MCF 10A (cell line): ENCODE measurements around the gene SCNN1B. TPM values are rescaled to one million over a fixed set of nuclear protein-coding genes. Genes with fewer than 3 reads are reported as not detected.

Source experiments
- BruUV-seq: library from RNA; stranded (reverse); fragments of 400-500 nt; replicated peaks from 2 replicates; lab custom pipeline; 2021; lab: Mats Ljungman, UMichigan
- CTCF ChIA-PET: fragments of 300-600 bp; sonication (Branson Sonifier 250); formaldehyde crosslinking; extraction: SDS; loops from one replicate; lab custom pipeline; 2021; ENCODE audit warnings: antibody characterized with exemption, inconsistent platforms; lab: Yijun Ruan, JAX
- POLR2A ChIA-PET: fragments of 300-600, 350-650 bp; sonication (Branson Sonifier 250); formaldehyde crosslinking; extraction: SDS; loops from one replicate; lab custom pipeline; 2020; ENCODE audit warnings: antibody characterized with exemption, inconsistent platforms; lab: Yijun Ruan, JAX
- DNase-seq: peaks from one replicate; pipeline ENCODE4 v3.0.0-alpha.2; 2018; ENCODE audit not compliant: unreplicated experiment
- H3K27ac Mint-ChIP-seq: one replicate; pipeline ENCODE4 v1.8.0; 2022; ENCODE audit warnings: mild to moderate bottlenecking, low read depth, mixed read lengths; ENCODE audit not compliant: unreplicated experiment
- H3K27me3 Mint-ChIP-seq: one replicate; pipeline ENCODE4 v1.8.0; 2022; ENCODE audit warnings: mixed read lengths; ENCODE audit not compliant: insufficient read depth, unreplicated experiment
- H3K36me3 Mint-ChIP-seq: one replicate; pipeline ENCODE4 v1.8.0; 2022; ENCODE audit warnings: mild to moderate bottlenecking, moderate library complexity, mixed read lengths; ENCODE audit not compliant: insufficient read depth, unreplicated experiment
- H3K4me1 Mint-ChIP-seq: one replicate; pipeline ENCODE4 v1.8.0; 2022; ENCODE audit warnings: mixed read lengths; ENCODE audit not compliant: insufficient read depth, unreplicated experiment
- H3K4me3 Mint-ChIP-seq: one replicate; pipeline ENCODE4 v1.8.0; 2022; ENCODE audit warnings: mild to moderate bottlenecking, moderate library complexity, mixed read lengths; ENCODE audit not compliant: unreplicated experiment
- H3K9me3 Mint-ChIP-seq: one replicate; pipeline ENCODE4 v1.8.0; 2022; ENCODE audit warnings: mixed read lengths; ENCODE audit not compliant: unreplicated experiment
- intact Hi-C: fragments of 100-400 bp; cut with micrococcal nuclease; formaldehyde crosslinking; loops from 2 replicates; pipeline ENCODE4 v1.14.1; 2022
- total RNA-seq: library from RNA; stranded (reverse); gene quantifications from 2 replicates; pipeline ENCODE4 v1.2.3, GENCODE V29; 2022
- TF ChIP-seq, protein P1 (sequence below): fragments of 200-600 bp; IDR thresholded peaks from one replicate; pipeline ENCODE4 v1.8.0; 2022; ENCODE audit warnings: antibody characterized with exemption, mild to moderate bottlenecking; ENCODE audit not compliant: unreplicated experiment

Gene SCNN1B
- total RNA-seq, 1 experiment from 2014 or later: 12.5 TPM

DNA sequence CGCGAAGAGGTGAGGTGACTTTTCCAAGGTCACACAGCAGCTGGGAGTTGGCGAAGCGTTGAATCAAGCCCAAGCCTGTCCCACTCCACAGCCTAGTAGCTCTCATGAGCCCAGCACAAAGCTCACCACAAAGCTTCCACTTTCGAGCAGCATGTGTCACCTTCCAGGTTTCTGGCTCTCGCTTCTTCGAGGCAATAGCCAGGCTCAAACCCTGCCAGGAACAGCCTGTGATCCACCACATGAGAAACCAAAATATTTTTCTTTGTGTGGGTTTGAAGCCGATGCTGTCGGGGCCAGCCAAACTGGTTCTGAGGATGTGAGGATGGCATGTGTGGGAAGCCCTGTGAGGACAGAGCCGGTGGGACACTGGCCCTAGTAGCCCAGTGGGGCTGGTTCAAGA is 82.8 kb downstream of the SCNN1B start:
- Mint-ChIP-seq H3K9me3 (no peaks in the 10 kb centered on the region), H3K27me3 (no peaks in the 10 kb centered on the region), H3K4me1 (no peaks in the 10 kb centered on the region), H3K36me3 (peaks cover 12% of the 10 kb centered on the region), H3K27ac (peak overlapping the region; percentile 54), H3K4me3 (no peak overlapping the region)
- ChIA-PET POLR2A (interaction anchor here (1.1 kb wide), 1 partner anchor 21 kb away, joined by 4 read pairs; no protein-coding TSS in a partner anchor), CTCF (interaction anchor here (0.6 to 1.3 kb wide), 3 partner anchors 49 to 212 kb away, joined by 3 to 5 read pairs (median 3); no protein-coding TSS in a partner anchor)
- peak; percentile 49 for DNase-seq
- TF ChIP-seq, protein P1, sequence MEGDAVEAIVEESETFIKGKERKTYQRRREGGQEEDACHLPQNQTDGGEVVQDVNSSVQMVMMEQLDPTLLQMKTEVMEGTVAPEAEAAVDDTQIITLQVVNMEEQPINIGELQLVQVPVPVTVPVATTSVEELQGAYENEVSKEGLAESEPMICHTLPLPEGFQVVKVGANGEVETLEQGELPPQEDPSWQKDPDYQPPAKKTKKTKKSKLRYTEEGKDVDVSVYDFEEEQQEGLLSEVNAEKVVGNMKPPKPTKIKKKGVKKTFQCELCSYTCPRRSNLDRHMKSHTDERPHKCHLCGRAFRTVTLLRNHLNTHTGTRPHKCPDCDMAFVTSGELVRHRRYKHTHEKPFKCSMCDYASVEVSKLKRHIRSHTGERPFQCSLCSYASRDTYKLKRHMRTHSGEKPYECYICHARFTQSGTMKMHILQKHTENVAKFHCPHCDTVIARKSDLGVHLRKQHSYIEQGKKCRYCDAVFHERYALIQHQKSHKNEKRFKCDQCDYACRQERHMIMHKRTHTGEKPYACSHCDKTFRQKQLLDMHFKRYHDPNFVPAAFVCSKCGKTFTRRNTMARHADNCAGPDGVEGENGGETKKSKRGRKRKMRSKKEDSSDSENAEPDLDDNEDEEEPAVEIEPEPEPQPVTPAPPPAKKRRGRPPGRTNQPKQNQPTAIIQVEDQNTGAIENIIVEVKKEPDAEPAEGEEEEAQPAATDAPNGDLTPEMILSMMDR: no peak
- intact Hi-C loops: no loop called here
- no TSS peak for BruUV-seq

- ChIA-PET POLR2A (interaction anchor here (0.8 to 1.1 kb wide), 2 partner anchors 22 to 137 kb away, joined by 3 to 4 read pairs; no protein-coding TSS in a partner anchor), CTCF (interaction anchor here (0.6 to 1.3 kb wide), 3 partner anchors 18 to 211 kb away, joined by 3 to 5 read pairs (median 5); no protein-coding TSS in a partner anchor)
- Mint-ChIP-seq H3K4me1 (peaks cover 1% of the 10 kb centered on the region), H3K4me3 (no peak overlapping the region), H3K9me3 (no peaks in the 10 kb centered on the region), H3K27me3 (no peaks in the 10 kb centered on the region), H3K27ac (peak overlapping the region; percentile 54), H3K36me3 (peaks cover 16% of the 10 kb centered on the region)
- no TSS peak for BruUV-seq
- TF ChIP-seq, protein P1: no peak
- no peak for DNase-seq
- intact Hi-C loops: no loop called here
Observed at GRCh38 chr16:23385441-23385840, 83.3 kb downstream of the SCNN1B start.

DNA sequence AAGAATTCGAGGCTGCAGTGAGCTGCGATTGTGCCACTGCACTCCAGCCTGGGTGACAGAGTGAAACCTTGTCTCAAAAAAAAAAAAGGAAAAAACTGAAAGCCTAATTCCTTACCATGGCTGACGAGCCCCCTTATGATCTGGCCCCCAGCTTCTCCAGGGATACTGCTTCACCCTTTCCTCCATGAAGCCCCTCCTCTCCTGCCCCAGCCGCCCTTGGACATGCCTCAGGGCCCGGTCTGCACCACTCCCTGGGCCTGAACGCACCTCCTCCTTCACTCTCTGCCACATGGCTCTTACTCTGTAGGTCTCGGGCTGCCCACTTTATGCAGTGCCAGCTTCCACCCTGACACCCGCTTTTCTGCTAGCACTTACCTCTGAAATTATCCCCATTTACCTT is 85.6 kb downstream of the SCNN1B start:
- no peak for DNase-seq
- ChIA-PET CTCF (no interaction called here), POLR2A (interaction anchor here (0.7 to 0.9 kb wide), 3 partner anchors 8 to 25 kb away, joined by 3 read pairs; no protein-coding TSS in a partner anchor)
- H3K36me3 Mint-ChIP-seq: peaks cover 19% of the 10 kb centered on the region
- BruUV-seq: no TSS peak
- H3K4me3 Mint-ChIP-seq: no peak overlapping the region
- no peaks in the 10 kb centered on the region for H3K27me3 Mint-ChIP-seq
- no peaks in the 10 kb centered on the region for H3K9me3 Mint-ChIP-seq
- intact Hi-C loops: no loop called here
- H3K4me1 Mint-ChIP-seq: peaks cover 22% of the 10 kb centered on the region
- TF ChIP-seq, protein P1: no peak
- H3K27ac Mint-ChIP-seq: peak overlapping the region; percentile 88

- Mint-ChIP-seq H3K27ac (no peak overlapping the region), H3K27me3 (no peaks in the 10 kb centered on the region), H3K4me3 (no peak overlapping the region), H3K4me1 (peaks cover 28% of the 10 kb centered on the region), H3K9me3 (no peaks in the 10 kb centered on the region), H3K36me3 (peaks cover 19% of the 10 kb centered on the region)
- POLR2A ChIA-PET: interaction anchor here (0.7 kb wide), 1 partner anchor 19 kb away, joined by 3 read pairs; no protein-coding TSS in a partner anchor
- CTCF ChIA-PET: interaction anchor here (5.3 kb wide), 1 partner anchor 46 kb away, joined by 50 read pairs; no protein-coding TSS in a partner anchor
- no peak for DNase-seq
- intact Hi-C loops: no loop called here
- TF ChIP-seq, protein P1: no peak
- no TSS peak for BruUV-seq
Observed at GRCh38 chr16:23388786-23389185, 86.7 kb downstream of the SCNN1B start.
